GM23338 (cell line): ENCODE data around the gene LIN54.

ENCODE experiments used
- CREB1 ChIP-seq: fragments of 250-450 bp; sonication (Bioruptor Pico); IDR thresholded peaks from 2 replicates; pipeline ENCODE4 v1.5.0; 2020; ENCODE audit warnings: low read depth, mild to moderate bottlenecking, moderate library complexity
- CTCF ChIP-seq, 2 experiments: fragments of 200-600 bp in 1 of 2; sonication (generic) in 1 of 2; conservative IDR thresholded peaks; 2 replicates each; pipeline versions ENCODE4 v1.5.1 to v1.6.1; 2016 to 2017; ENCODE audit warnings: antibody characterized with exemption in 2 of 2, low read depth in 2 of 2, mild to moderate bottlenecking in 2 of 2, moderate library complexity in 1 of 2
- EZH2 ChIP-seq: fragments of 200-600 bp; sonication (generic); IDR thresholded peaks from one replicate; pipeline ENCODE4 v1.8.0; 2017; ENCODE audit warnings: antibody characterized with exemption, mild to moderate bottlenecking, low read depth; ENCODE audit not compliant: unreplicated experiment
- POLR2AphosphoS5 ChIP-seq: IDR thresholded peaks from 2 replicates; pipeline ENCODE4 v1.6.1; 2016; ENCODE audit warnings: antibody characterized with exemption, low read depth
- TF ChIP-seq, protein P1 (sequence below): IDR thresholded peaks from one replicate; pipeline ENCODE4 v1.6.1; 2018; ENCODE audit warnings: antibody characterized with exemption; ENCODE audit not compliant: unreplicated experiment
- TF ChIP-seq, protein P2 (sequence below): fragments of 250-450 bp; sonication (Bioruptor Pico); IDR thresholded peaks from 2 replicates; pipeline ENCODE4 v1.5.0; 2020; ENCODE audit warnings: mild to moderate bottlenecking, moderate library complexity
- TF ChIP-seq, protein P3 (sequence below): IDR thresholded peaks from 2 replicates; pipeline ENCODE4 v1.6.1; 2016; ENCODE audit warnings: antibody characterized with exemption

GRCh38 chr4:82890528-82890900 is 120.1 kb downstream of the LIN54 start:
- no peak for TF ChIP-seq EZH2
- TF ChIP-seq CTCF (conservative IDR thresholded peaks at IDR 0.05; ENCODE audit: low read depth in 2 of 2) = no peak
- TF ChIP-seq, protein P1, sequence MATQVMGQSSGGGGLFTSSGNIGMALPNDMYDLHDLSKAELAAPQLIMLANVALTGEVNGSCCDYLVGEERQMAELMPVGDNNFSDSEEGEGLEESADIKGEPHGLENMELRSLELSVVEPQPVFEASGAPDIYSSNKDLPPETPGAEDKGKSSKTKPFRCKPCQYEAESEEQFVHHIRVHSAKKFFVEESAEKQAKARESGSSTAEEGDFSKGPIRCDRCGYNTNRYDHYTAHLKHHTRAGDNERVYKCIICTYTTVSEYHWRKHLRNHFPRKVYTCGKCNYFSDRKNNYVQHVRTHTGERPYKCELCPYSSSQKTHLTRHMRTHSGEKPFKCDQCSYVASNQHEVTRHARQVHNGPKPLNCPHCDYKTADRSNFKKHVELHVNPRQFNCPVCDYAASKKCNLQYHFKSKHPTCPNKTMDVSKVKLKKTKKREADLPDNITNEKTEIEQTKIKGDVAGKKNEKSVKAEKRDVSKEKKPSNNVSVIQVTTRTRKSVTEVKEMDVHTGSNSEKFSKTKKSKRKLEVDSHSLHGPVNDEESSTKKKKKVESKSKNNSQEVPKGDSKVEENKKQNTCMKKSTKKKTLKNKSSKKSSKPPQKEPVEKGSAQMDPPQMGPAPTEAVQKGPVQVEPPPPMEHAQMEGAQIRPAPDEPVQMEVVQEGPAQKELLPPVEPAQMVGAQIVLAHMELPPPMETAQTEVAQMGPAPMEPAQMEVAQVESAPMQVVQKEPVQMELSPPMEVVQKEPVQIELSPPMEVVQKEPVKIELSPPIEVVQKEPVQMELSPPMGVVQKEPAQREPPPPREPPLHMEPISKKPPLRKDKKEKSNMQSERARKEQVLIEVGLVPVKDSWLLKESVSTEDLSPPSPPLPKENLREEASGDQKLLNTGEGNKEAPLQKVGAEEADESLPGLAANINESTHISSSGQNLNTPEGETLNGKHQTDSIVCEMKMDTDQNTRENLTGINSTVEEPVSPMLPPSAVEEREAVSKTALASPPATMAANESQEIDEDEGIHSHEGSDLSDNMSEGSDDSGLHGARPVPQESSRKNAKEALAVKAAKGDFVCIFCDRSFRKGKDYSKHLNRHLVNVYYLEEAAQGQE = no peak
- TF ChIP-seq POLR2AphosphoS5 = no peak
- TF ChIP-seq, protein P2, sequence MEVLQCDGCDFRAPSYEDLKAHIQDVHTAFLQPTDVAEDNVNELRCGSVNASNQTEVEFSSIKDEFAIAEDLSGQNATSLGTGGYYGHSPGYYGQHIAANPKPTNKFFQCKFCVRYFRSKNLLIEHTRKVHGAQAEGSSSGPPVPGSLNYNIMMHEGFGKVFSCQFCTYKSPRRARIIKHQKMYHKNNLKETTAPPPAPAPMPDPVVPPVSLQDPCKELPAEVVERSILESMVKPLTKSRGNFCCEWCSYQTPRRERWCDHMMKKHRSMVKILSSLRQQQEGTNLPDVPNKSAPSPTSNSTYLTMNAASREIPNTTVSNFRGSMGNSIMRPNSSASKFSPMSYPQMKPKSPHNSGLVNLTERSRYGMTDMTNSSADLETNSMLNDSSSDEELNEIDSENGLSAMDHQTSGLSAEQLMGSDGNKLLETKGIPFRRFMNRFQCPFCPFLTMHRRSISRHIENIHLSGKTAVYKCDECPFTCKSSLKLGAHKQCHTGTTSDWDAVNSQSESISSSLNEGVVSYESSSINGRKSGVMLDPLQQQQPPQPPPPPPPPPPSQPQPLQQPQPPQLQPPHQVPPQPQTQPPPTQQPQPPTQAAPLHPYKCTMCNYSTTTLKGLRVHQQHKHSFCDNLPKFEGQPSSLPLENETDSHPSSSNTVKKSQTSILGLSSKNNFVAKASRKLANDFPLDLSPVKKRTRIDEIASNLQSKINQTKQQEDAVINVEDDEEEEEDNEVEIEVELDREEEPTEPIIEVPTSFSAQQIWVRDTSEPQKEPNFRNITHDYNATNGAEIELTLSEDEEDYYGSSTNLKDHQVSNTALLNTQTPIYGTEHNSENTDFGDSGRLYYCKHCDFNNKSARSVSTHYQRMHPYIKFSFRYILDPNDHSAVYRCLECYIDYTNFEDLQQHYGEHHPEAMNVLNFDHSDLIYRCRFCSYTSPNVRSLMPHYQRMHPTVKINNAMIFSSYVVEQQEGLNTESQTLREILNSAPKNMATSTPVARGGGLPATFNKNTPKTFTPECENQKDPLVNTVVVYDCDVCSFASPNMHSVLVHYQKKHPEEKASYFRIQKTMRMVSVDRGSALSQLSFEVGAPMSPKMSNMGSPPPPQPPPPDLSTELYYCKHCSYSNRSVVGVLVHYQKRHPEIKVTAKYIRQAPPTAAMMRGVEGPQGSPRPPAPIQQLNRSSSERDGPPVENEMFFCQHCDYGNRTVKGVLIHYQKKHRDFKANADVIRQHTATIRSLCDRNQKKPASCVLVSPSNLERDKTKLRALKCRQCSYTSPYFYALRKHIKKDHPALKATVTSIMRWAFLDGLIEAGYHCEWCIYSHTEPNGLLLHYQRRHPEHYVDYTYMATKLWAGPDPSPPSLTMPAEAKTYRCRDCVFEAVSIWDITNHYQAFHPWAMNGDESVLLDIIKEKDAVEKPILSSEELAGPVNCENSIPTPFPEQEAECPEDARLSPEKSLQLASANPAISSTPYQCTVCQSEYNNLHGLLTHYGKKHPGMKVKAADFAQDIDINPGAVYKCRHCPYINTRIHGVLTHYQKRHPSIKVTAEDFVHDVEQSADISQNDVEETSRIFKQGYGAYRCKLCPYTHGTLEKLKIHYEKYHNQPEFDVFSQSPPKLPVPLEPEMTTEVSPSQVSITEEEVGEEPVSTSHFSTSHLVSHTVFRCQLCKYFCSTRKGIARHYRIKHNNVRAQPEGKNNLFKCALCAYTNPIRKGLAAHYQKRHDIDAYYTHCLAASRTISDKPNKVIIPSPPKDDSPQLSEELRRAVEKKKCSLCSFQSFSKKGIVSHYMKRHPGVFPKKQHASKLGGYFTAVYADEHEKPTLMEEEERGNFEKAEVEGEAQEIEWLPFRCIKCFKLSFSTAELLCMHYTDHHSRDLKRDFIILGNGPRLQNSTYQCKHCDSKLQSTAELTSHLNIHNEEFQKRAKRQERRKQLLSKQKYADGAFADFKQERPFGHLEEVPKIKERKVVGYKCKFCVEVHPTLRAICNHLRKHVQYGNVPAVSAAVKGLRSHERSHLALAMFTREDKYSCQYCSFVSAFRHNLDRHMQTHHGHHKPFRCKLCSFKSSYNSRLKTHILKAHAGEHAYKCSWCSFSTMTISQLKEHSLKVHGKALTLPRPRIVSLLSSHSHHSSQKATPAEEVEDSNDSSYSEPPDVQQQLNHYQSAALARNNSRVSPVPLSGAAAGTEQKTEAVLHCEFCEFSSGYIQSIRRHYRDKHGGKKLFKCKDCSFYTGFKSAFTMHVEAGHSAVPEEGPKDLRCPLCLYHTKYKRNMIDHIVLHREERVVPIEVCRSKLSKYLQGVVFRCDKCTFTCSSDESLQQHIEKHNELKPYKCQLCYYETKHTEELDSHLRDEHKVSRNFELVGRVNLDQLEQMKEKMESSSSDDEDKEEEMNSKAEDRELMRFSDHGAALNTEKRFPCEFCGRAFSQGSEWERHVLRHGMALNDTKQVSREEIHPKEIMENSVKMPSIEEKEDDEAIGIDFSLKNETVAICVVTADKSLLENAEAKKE (CRISPR knock-in tag) = no peak
- TF ChIP-seq, protein P3, sequence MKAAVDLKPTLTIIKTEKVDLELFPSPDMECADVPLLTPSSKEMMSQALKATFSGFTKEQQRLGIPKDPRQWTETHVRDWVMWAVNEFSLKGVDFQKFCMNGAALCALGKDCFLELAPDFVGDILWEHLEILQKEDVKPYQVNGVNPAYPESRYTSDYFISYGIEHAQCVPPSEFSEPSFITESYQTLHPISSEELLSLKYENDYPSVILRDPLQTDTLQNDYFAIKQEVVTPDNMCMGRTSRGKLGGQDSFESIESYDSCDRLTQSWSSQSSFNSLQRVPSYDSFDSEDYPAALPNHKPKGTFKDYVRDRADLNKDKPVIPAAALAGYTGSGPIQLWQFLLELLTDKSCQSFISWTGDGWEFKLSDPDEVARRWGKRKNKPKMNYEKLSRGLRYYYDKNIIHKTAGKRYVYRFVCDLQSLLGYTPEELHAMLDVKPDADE = no peak
- no peak for TF ChIP-seq CREB1 (CRISPR knock-in tag)
